Brain microvascular endothelial cell (primary cell): ENCODE results near the gene TENT4A.
A peak's percentile ranks its signal among the peaks of the same experiment; 100 is the strongest.

Experiments used
- DNase-seq: peaks from one replicate; pipeline ENCODE4 v3.0.0-alpha.2; 2020
- H3K27ac ChIP-seq: fragments of 250-450 bp; sonication (Bioruptor Pico); 2 replicates; pipeline ENCODE4 v1.5.1; 2020; ENCODE audit warnings: mild to moderate bottlenecking, moderate library complexity
- H3K27me3 ChIP-seq: fragments of 250-450 bp; sonication (Bioruptor Pico); replicated peaks from 2 replicates; pipeline ENCODE4 v1.5.1; 2020; ENCODE audit warnings: mild to moderate bottlenecking
- H3K36me3 ChIP-seq: fragments of 250-450 bp; sonication (Bioruptor Pico); replicated peaks from 2 replicates; pipeline ENCODE4 v1.5.1; 2020; ENCODE audit warnings: mild to moderate bottlenecking
- H3K4me3 ChIP-seq: 2 replicates; pipeline ENCODE4 v1.5.1; 2011; ENCODE audit warnings: low read depth, mild to moderate bottlenecking, control low read depth, low read length, moderate library complexity
- CTCF ChIP-seq: IDR thresholded peaks from 2 replicates; pipeline ENCODE4 v1.5.1; 2011; ENCODE audit warnings: low read depth, mild to moderate bottlenecking, moderate library complexity, low read length, control low read depth, inconsistent platforms; ENCODE audit errors: missing control alignments
- in situ Hi-C: cut with HindIII; loops from 2 replicates; pipeline ENCODE4 v1.10.0; 2017; ENCODE audit warnings: low sequenced_read_pairs, low pct_ligation_motif_present

TENT4A gene

GRCh38 chr5:6674421-6674820, 38.8 kb upstream of the TENT4A start:
- H3K27me3 ChIP-seq: no peaks in the 10 kb centered on the region
- in situ Hi-C loops: no loop called here
- no peak overlapping the region for H3K4me3 ChIP-seq
- H3K27ac ChIP-seq: no peak overlapping the region
- no peaks in the 10 kb centered on the region for H3K36me3 ChIP-seq
- no peak for TF ChIP-seq CTCF
- no peak for DNase-seq

GRCh38 chr5:6674886-6675285, 38.3 kb upstream of the TENT4A start:
- no peak overlapping the region for H3K27ac ChIP-seq
- H3K36me3 ChIP-seq: no peaks in the 10 kb centered on the region
- H3K27me3 ChIP-seq: no peaks in the 10 kb centered on the region
- DNase-seq: no peak
- in situ Hi-C loops: no loop called here
- no peak for TF ChIP-seq CTCF
- no peak overlapping the region for H3K4me3 ChIP-seq

- no peak overlapping the region for H3K27ac ChIP-seq
- peak; percentile 26 for TF ChIP-seq CTCF
- H3K4me3 ChIP-seq: no peak overlapping the region
- H3K36me3 ChIP-seq: no peaks in the 10 kb centered on the region
- in situ Hi-C loops: no loop called here
- DNase-seq: no peak
- no peaks in the 10 kb centered on the region for H3K27me3 ChIP-seq
These were observed 37.3 kb upstream of the TENT4A start for GRCh38 chr5:6675784-6676491.

DNA sequence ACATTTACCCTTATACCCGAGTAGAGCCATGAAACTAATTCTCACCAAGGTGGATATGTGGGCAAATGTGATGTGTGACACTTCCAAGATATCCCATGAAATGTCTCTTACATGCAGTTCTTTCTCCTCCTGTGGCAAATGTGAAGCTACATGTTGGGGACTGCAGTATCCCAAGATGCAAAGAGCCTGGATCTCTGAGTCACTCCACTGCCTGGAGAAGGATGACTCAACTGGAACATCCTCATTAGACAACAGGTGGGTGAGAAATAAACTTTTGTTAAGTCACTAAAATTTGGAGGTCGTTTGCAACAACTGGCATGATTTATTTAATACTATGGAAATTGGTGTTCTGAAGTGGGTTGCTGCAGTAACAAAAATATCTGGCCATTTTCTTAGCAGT, 36.5 kb upstream of the TENT4A start:
- no peak overlapping the region for H3K4me3 ChIP-seq

DNA sequence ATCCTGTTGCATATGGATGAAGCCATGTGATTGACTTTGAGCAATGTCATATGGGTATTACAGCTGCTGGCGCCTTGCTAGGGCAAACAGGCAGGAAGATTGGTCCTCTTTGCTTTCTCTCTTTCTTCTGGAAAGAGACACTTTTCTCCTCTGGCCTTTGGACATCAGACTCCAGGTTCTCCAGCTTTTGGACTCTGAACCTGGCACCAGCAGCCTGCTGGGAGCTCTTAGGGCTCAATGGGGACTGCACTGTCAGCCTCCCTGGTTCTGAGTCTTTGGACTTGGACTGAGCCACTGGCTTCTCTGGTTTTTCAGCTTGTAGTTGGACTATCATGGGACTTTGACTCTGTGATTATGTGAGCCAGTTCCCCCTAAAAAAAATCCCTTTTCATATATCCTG, 34.8 kb upstream of the TENT4A start:
- no peak for DNase-seq
- Histone ChIP-seq H3K27ac (no peak overlapping the region), H3K4me3 (no peak overlapping the region), H3K36me3 (no peaks in the 10 kb centered on the region), H3K27me3 (no peaks in the 10 kb centered on the region)
- in situ Hi-C loops: no loop called here
- no peak for TF ChIP-seq CTCF

More for the DNA sequence above, 36.5 kb upstream of the TENT4A start:
- in situ Hi-C loops: no loop called here
- no peak overlapping the region for H3K27ac ChIP-seq
- no peak for DNase-seq
- H3K27me3 ChIP-seq: no peaks in the 10 kb centered on the region
- no peak for TF ChIP-seq CTCF
- no peaks in the 10 kb centered on the region for H3K36me3 ChIP-seq

DNA sequence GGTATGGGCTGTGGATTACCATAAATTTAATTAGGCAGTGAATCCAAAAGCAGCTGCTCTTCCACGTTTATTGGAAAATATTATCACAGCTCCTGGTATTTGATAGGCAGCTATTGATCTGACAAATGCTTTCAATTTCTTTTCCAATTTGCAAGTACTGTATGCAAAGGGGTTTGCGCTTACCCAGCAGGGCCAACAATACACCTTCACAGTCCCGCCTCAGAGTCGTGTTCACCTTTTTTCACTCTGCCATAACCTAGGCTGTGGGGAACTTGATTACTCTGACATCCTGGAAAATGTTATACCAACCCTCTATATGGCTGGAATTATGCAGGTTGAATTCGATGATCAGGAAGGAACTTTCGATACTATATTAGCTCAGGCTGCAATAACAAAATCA, 32.3 kb upstream of the TENT4A start:
- in situ Hi-C loops: no loop called here
- Histone ChIP-seq H3K27ac (no peak overlapping the region), H3K36me3 (no peaks in the 10 kb centered on the region)

More for the DNA sequence above, 32.3 kb upstream of the TENT4A start:
- TF ChIP-seq CTCF: no peak
- Histone ChIP-seq H3K27me3 (no peaks in the 10 kb centered on the region), H3K4me3 (no peak overlapping the region)
- DNase-seq: no peak
